Measurements from ENCODE around the gene FER1L5.
A peak's percentile ranks its signal among the peaks of the same experiment; 100 is the strongest.

The FER1L5 gene

DNA sequence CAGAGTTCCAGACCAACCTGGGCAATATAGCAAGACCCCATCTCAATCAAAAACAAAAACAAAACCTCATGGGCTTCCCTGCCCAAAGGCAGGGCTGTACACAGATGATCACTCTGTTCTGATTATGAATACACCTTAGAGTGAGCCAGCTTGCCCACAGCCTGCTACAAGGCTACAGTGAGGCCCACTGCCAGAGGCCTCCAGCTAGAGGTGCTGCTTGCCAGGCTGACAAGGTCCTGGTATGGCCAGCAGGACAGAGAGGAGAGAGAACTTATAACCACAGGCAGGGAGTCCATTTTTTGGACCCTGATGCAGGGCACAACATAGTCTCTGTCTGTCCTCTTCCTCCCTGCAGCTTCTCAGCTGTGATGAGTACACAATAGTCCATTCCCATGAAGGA is 46.0 kb upstream of the FER1L5 start:
- no peaks in the 10 kb centered on the region for H3K9me3 ChIP-seq (ENCODE audit: insufficient read depth, low read depth, low read length)
- peaks cover 91% of the 10 kb centered on the region for H3K36me3 ChIP-seq (ENCODE audit: insufficient read depth, low read length)
- H3K4me1 ChIP-seq (ENCODE audit: insufficient read depth, low read length, poor library complexity, severe bottlenecking): peaks cover 16% of the 10 kb centered on the region
- H2AFZ ChIP-seq (ENCODE audit: low read length): no peak overlapping the region
- TF ChIP-seq, protein P1, sequence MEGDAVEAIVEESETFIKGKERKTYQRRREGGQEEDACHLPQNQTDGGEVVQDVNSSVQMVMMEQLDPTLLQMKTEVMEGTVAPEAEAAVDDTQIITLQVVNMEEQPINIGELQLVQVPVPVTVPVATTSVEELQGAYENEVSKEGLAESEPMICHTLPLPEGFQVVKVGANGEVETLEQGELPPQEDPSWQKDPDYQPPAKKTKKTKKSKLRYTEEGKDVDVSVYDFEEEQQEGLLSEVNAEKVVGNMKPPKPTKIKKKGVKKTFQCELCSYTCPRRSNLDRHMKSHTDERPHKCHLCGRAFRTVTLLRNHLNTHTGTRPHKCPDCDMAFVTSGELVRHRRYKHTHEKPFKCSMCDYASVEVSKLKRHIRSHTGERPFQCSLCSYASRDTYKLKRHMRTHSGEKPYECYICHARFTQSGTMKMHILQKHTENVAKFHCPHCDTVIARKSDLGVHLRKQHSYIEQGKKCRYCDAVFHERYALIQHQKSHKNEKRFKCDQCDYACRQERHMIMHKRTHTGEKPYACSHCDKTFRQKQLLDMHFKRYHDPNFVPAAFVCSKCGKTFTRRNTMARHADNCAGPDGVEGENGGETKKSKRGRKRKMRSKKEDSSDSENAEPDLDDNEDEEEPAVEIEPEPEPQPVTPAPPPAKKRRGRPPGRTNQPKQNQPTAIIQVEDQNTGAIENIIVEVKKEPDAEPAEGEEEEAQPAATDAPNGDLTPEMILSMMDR (conservative IDR thresholded peaks at IDR 0.05; ENCODE audit: low read length): no peak
- no peak for TF ChIP-seq EZH2phosphoT487 (IDR thresholded peaks at IDR 0.05; ENCODE audit: borderline replicate concordance)
- no peaks in the 10 kb centered on the region for H3K27me3 ChIP-seq (ENCODE audit: insufficient read depth, low read length, poor library complexity, severe bottlenecking)
- no peak overlapping the region for H3K4me3 ChIP-seq (ENCODE audit: low read length, poor library complexity, severe bottlenecking)
- H3K4me2 ChIP-seq (ENCODE audit: low read depth, low read length, poor library complexity, severe bottlenecking): no peak overlapping the region
- no peaks in the 10 kb centered on the region for H3K79me2 ChIP-seq (ENCODE audit: insufficient read depth, low read length)
- H3K9ac ChIP-seq (ENCODE audit: low read depth, low read length, poor library complexity, severe bottlenecking): no peak overlapping the region
- H3K9me2 ChIP-seq (replicated peaks; ENCODE audit: low read depth, low read length): no peaks in the 10 kb centered on the region
- 0 out of 2 replicates have a peak, but pooled peaks cover 5% of the 10 kb centered on the region for H3F3A ChIP-seq (ENCODE audit: low read depth)
- H4K20me1 ChIP-seq (ENCODE audit: insufficient read depth, low read length, poor library complexity, severe bottlenecking): no peaks in the 10 kb centered on the region

- Histone ChIP-seq H3K9ac (ENCODE audit: low read depth, low read length, poor library complexity, severe bottlenecking) (no peak overlapping the region), H2AFZ (ENCODE audit: low read length) (no peak overlapping the region), H3K4me3 (ENCODE audit: low read length, poor library complexity, severe bottlenecking) (no peak overlapping the region), H3K36me3 (ENCODE audit: insufficient read depth, low read length) (peaks cover 91% of the 10 kb centered on the region), H3K9me3 (ENCODE audit: insufficient read depth, low read depth, low read length) (no peaks in the 10 kb centered on the region), H3K79me2 (ENCODE audit: insufficient read depth, low read length) (no peaks in the 10 kb centered on the region), H4K20me1 (ENCODE audit: insufficient read depth, low read length, poor library complexity, severe bottlenecking) (no peaks in the 10 kb centered on the region), H3K4me1 (ENCODE audit: insufficient read depth, low read length, poor library complexity, severe bottlenecking) (peaks cover 4% of the 10 kb centered on the region), H3K9me2 (replicated peaks; ENCODE audit: low read depth, low read length) (no peaks in the 10 kb centered on the region), H3K4me2 (ENCODE audit: low read depth, low read length, poor library complexity, severe bottlenecking) (no peak overlapping the region), H3K27me3 (ENCODE audit: insufficient read depth, low read length, poor library complexity, severe bottlenecking) (no peaks in the 10 kb centered on the region), H3F3A (ENCODE audit: low read depth) (no peaks in the 10 kb centered on the region)
- TF ChIP-seq EZH2phosphoT487 (IDR thresholded peaks at IDR 0.05; ENCODE audit: borderline replicate concordance): no peak
- TF ChIP-seq, protein P1 (conservative IDR thresholded peaks at IDR 0.05; ENCODE audit: low read length): no peak
These were observed 42.6 kb upstream of the FER1L5 start for GRCh38 chr2:96599941-96600340.

DNA sequence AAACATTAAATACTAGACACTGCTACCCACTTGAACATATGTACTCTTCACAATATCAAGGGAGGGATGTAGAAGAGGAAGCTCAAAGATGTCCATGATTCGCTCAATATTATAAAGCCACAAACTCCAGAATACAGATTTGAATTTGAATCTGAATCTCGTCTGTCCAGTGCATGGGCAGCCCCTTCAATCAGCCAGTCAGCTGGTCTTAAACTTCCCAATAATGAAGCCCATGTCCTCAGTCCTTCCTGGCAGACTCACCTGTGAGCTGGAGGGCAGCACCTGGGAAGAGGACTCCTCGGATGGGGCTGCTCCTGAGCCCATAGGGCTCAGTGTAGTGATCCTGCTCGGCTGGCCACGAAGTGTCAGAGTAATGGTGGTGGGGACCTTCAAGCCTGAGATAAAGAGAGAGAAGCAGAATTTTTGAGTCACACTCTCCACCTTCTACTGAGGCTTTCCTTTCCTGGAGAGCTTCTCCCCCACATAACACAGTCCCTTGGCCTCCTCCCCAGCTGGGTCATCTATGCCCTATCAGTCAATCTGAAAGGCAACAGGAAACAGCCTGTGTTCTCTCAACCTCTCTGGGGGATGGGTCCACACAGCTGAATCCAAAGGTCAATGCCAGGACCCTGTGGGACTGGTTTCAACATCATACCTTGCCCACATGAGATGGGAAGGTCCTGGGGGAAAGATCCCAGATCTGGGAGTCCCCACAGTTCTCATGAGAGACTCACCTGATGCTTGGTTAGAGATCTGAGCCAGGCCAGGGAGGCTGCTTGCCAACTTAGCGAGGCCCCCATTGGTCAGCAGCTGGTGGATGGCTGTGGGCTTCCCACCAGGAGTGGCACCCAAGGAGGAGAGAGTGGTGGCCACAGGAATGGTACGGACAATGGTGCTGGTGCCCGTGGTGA is 40.9 kb upstream of the FER1L5 start:
- TF ChIP-seq EZH2phosphoT487 (IDR thresholded peaks at IDR 0.05; ENCODE audit: borderline replicate concordance): no peak
- TF ChIP-seq, protein P1 (conservative IDR thresholded peaks at IDR 0.05; ENCODE audit: low read length): no peak
- no peak overlapping the region for H3K9ac ChIP-seq (ENCODE audit: low read depth, low read length, poor library complexity, severe bottlenecking)
- no peak overlapping the region for H3K4me3 ChIP-seq (ENCODE audit: low read length, poor library complexity, severe bottlenecking)
- H3K9me2 ChIP-seq (replicated peaks; ENCODE audit: low read depth, low read length): no peaks in the 10 kb centered on the region
- peaks cover 92% of the 10 kb centered on the region for H3K36me3 ChIP-seq (ENCODE audit: insufficient read depth, low read length)
- H3K27me3 ChIP-seq (ENCODE audit: insufficient read depth, low read length, poor library complexity, severe bottlenecking): no peaks in the 10 kb centered on the region
- peak overlapping the region; percentile 18 for H3K4me2 ChIP-seq (ENCODE audit: low read depth, low read length, poor library complexity, severe bottlenecking)
- no peaks in the 10 kb centered on the region for H3F3A ChIP-seq (ENCODE audit: low read depth)
- H3K4me1 ChIP-seq (ENCODE audit: insufficient read depth, low read length, poor library complexity, severe bottlenecking): no peaks in the 10 kb centered on the region
- no peaks in the 10 kb centered on the region for H3K9me3 ChIP-seq (ENCODE audit: insufficient read depth, low read depth, low read length)
- H3K79me2 ChIP-seq (ENCODE audit: insufficient read depth, low read length): no peaks in the 10 kb centered on the region
- no peaks in the 10 kb centered on the region for H4K20me1 ChIP-seq (ENCODE audit: insufficient read depth, low read length, poor library complexity, severe bottlenecking)
- no peak overlapping the region for H2AFZ ChIP-seq (ENCODE audit: low read length)

Measured in Loucy (cell line).